AG10803 (cell line): ENCODE data around the gene TMPRSS13.

ENCODE experiments used
- DNase-seq: peaks from one replicate; pipeline ENCODE4 v3.0.0; 2010; ENCODE audit warnings: low read depth
- H3K4me3 ChIP-seq: 2 replicates; pipeline ENCODE4 v1.5.1; 2011; ENCODE audit warnings: mild to moderate bottlenecking, low read length, control low read depth
- TF ChIP-seq, protein P1 (sequence below): conservative IDR thresholded peaks from 2 replicates; pipeline ENCODE4 v1.5.1; 2011; ENCODE audit warnings: mild to moderate bottlenecking, low read length, control low read depth, inconsistent platforms

Gene TMPRSS13

DNA sequence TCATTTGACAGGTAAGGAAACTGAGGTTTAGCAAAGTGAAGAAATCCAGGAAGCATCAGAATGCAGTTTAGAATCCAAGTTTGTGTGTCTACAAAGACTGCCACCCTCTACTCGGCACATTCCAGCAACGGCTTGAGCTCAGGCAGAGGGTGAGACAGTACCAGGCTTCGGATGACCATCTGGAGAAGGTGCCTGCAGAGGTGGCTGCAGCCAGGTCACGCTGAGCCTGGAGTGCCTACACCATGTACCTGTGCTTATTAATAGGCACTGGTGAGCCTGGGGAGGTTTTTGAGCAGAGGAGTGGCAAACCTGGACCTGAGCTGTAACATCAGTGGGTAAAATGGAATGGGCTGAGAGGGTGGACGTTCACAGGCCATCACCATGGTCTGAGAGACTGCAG, 57.4 kb downstream of the TMPRSS13 start:
- H3K4me3 ChIP-seq, result no peak overlapping the region
- TF ChIP-seq, protein P1, sequence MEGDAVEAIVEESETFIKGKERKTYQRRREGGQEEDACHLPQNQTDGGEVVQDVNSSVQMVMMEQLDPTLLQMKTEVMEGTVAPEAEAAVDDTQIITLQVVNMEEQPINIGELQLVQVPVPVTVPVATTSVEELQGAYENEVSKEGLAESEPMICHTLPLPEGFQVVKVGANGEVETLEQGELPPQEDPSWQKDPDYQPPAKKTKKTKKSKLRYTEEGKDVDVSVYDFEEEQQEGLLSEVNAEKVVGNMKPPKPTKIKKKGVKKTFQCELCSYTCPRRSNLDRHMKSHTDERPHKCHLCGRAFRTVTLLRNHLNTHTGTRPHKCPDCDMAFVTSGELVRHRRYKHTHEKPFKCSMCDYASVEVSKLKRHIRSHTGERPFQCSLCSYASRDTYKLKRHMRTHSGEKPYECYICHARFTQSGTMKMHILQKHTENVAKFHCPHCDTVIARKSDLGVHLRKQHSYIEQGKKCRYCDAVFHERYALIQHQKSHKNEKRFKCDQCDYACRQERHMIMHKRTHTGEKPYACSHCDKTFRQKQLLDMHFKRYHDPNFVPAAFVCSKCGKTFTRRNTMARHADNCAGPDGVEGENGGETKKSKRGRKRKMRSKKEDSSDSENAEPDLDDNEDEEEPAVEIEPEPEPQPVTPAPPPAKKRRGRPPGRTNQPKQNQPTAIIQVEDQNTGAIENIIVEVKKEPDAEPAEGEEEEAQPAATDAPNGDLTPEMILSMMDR, result no peak
- no peak for DNase-seq

DNA sequence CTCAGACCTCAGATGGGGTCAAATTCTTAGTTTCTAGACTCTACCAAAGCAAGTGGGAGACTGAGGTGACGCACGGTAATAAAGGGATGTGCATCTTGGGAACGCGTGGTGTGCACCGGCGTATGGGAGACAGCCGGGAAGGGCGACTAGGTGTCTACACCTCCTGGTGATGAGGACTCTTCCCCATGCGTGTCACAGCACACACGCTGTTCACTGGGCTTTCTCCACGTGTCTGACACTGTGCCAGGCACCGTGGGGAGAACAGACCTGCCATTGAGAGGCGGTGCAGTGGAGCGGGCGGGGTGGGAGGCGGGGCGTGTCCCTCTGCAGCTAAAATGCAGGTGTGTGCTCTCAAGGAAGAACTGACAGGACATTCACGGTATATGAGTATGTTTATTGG, 58.0 kb downstream of the TMPRSS13 start:
- no peak for DNase-seq
- TF ChIP-seq, protein P1, result no peak
- no peak overlapping the region for H3K4me3 ChIP-seq

DNA sequence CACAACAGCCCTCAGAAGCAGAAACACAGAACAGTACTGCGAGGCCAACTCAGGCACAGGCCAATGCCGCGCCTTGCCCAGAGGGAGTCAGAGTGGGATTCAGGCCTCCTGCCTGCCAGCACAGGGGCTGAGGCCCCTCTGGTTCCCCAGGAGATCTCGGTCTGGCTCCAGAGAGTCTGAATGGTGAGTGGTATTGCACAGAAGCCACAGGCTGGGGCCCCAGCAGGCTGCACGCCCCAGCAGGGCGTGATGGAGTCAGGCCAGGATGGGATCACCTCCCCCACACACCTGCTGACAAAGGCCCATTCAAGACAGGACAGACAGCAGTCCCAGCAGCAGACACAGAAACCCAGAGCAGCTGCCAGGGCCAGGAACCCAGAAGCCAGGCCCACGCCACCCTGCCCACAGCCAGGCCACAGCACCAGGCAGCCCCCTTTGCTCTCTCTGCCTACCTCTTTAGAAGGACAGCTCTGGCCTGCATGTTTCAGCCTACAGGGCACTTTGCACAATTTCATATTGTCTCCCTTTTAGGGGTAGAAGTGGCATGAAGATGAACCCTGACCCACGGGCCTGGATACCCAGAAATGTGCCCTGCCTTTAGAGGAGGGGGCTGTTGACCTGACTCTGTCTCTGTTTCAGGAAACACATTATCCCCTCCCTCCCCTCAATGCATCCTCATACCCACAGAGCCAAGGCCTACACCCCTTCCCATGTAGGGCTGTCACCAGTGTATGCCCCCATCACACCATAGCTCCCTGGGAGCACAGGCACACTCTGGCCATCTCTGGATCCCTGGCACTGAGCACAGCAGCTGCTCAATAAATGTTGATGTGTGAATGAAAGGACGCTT, 58.9 kb downstream of the TMPRSS13 start:
- no peak overlapping the region for H3K4me3 ChIP-seq
- TF ChIP-seq, protein P1, result no peak
- no peak for DNase-seq

DNA sequence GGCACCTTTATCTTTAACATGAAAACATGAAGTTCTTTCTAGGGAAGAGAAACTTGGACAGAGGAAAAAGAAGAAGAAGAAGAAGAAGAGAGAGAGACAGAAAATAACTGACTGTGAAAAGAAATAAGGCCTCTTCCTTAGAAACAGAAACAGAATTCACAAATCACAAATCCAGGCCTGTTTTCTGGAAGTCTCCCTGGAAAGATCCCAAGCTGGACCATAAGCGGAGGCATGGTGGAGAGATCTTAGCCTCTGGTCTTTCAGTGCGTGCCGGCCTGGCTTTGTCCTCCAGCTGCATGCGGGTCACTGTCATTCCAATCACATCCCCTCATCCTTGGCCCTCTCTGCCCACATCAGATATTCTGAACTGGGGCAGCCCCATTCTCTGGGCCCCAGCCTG, 59.6 kb downstream of the TMPRSS13 start:
- no peak for DNase-seq
- TF ChIP-seq, protein P1, result no peak

DNA sequence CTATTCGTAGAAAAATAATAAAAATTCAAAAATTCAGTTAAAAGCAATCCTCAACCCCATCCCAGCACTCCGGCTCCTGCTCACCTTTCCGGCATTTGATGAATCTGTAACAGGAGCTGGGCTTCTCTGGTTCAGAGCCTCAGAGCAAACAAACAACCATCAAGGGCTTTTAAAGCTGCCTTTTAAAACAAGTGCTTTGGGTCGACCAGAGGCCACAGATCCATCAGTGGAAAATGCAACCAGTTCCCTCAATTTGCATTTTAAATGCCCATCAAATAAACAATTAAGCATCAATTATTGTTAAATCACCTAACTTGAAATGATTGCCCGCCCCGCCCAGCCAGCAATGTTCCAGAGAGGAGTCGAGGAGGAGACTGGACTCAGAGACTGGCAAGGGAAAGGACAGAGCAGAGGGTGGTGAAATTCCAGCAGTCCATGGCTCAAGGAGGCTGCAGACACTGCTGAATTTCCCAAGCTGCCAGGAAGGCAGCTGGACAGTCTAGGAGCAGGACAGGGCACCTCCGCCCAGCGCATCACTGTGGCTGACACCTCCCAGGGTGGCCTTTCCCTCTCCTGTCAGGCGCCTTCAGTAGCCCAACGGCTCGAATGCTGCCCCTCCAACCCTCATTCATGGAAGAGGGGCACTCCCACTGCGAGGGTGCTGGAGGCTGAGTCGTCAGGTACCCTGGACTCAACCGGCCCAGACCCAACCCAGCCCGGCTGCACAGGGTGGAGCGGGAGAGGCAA, 60.2 kb downstream of the TMPRSS13 start:
- TF ChIP-seq, protein P1, result no peak
- DNase-seq, result no peak
- H3K4me3 ChIP-seq, result no peak overlapping the region

More for the DNA sequence above, 59.6 kb downstream of the TMPRSS13 start:
- no peak overlapping the region for H3K4me3 ChIP-seq

DNA sequence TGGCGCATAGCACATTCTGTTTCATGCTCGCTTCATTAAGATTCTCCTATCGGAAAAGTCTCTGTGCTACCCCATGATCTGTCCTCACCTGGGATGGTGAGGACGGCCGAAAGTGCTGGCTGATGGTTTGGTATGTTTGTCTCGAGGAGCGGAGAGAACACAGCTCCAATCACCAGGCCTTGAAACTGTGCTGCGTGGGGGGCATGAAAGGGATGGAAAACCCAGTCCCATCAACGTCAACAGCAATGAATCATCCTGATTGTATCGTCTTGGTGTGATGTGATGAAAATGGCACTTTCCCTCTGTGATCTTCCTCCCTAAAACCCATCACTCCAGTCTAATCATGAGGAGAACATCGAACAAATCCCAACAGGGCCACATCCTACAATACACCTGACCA, 61.1 kb downstream of the TMPRSS13 start:
- DNase-seq, result no peak
- TF ChIP-seq, protein P1, result no peak
- H3K4me3 ChIP-seq, result no peak overlapping the region
